GM04504 (cell line): Measurements from ENCODE around the gene SFRP2.

ENCODE experiments used
- DNase-seq: peaks from one replicate; pipeline ENCODE4 v3.0.0-alpha.2; 2012; ENCODE audit warnings: low read depth

The SFRP2 gene

GRCh38 chr4:153794006-153794405 is 5.1 kb upstream of the SFRP2 start:
- DNase-seq: no peak

- no peak for DNase-seq
These were observed 3.9 kb upstream of the SFRP2 start for GRCh38 chr4:153792618-153793247.

DNA sequence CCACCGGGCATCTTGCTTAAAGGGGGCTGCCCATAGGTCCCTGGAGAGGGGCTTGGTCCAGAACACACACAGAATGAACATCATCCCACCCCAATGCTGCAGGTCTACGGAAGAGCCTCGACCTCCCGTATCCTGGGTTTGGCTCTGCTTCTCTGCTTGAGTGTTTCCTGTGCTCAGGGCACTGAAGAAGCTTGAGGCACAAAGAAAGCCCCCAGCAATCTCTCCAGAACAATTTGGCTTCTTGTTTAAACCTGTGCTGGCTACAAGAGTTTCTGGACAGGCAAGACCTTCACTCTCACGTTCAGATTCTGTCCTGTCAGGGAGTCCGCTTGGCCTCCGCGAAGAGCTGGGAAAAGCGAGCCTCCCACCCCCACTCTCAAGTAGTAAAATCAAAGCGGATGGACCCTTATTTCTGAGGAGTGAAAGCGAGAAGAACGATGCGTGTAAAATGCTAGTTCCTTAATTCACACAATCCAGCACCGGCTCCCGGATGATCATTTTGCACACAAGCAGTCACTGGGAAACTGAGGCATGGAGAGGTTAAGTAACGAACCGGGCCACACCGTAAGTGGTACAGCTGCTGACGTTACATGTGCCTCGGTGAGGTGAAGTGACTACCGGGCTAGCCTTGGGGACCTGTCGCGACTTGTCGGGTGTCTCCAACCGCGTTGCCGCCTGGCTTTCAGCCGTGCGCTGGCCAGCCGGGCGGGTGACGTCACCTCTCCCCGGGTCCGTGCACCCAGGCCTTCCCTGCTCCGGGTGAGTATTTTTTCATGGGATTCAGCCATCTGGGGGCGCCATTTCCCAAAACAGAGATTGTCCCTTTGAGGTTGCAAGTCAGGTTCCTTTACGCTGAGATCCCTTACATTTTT is 3.1 kb upstream of the SFRP2 start:
- DNase-seq: no peak

DNA sequence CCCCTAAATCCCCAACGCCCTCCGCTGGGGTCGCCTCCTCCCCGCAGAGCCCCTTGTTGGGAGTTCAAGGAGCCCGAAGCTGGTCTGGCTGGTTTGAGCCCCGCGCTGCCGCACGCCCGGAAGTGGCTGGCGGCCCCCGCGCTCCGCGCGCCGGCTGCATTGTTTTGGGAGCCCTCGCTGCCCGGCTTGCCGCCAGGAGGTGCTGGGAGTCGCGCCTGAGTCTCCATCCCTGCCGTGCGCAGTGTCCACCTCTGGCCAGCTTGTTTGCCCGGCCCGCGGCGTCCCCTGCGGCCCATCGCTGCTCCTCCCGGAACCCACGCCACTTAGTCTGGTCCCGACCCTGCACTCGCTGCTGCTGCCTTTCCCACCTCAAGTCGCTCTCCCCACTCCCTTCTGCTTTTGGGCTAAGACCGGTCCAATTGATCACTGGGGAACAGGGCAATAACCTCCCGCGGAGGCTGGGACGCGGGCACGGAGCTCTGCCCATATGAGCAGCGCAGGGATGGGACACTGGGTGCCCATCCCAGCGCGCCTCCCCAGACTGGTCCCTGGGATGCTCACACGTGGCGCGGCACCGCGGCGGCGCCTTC is 2.2 kb upstream of the SFRP2 start:
- no peak for DNase-seq

GRCh38 chr4:153790500-153790865 is 1.6 kb upstream of the SFRP2 start:
- DNase-seq: no peak

GRCh38 chr4:153789741-153790499 is 1.0 kb upstream of the SFRP2 start:
- DNase-seq: no peak

GRCh38 chr4:153788051-153788412 is 851 bp downstream of the SFRP2 start:
- DNase-seq: no peak

GRCh38 chr4:153787575-153787974 is 1.3 kb downstream of the SFRP2 start:
- DNase-seq: no peak

GRCh38 chr4:153787061-153787560 is 1.8 kb downstream of the SFRP2 start:
- DNase-seq: no peak

GRCh38 chr4:153785910-153786721 is 2.8 kb downstream of the SFRP2 start:
- no peak for DNase-seq

DNA sequence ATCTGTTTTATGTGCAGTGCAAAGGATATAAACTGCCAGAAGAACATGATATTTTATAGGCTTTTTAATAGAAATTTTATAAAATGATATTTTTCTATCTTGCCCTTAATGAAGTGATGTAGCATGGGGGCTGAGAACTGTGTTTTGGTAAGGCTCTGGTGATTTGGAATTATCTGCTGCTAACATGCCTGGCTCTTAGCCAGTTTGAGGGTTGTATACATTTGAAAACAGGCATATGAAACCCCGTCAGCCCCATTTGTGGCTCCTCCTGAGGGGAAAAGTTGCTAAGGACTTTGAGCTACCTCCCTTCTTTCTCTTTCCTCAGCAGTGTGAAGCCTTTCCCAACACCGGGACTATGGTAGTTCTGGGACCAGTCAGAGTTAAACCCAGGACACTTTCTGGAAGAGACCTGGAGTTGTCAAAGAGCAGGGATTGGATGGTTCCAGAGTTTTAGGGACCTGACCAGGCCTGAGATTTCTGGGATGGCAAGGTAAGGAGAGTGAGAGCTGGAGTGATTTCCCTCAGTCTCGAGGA is 4.7 kb downstream of the SFRP2 start:
- no peak for DNase-seq

GRCh38 chr4:153782581-153782980 is 6.3 kb downstream of the SFRP2 start:
- no peak for DNase-seq

DNA sequence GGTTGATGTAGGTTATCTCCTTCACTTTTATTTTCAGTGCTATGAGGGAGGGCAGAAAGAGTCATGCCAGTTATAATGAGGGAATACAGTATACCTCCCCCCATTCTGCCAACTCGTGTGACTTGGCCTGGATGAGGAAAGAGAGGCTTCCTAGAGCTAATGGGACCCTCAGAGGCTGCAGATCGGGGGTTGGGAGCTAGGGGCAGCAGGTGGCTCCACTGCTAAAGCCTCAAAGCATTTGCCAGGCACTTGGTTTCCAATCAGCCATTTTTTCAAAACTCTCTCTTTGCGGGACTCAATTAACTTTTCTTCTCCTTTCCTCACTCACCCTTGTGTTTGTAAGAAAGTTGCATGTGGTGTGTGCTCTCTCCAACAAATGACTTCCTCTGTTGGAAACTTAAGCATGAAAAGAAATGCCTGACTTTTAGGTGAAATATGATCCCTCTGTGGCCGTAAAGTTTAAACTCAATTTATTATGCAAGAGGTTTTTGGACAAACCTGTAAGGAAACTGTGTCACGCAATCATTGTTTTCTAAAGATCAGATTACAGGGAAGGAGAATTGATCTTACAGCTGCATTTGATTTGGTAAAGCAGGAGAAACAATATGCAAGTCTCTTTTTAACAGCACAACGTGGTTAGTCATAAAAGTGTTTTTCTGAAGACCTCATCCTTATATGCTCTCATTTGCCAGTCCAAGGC is 7.0 kb downstream of the SFRP2 start:
- DNase-seq: no peak

DNA sequence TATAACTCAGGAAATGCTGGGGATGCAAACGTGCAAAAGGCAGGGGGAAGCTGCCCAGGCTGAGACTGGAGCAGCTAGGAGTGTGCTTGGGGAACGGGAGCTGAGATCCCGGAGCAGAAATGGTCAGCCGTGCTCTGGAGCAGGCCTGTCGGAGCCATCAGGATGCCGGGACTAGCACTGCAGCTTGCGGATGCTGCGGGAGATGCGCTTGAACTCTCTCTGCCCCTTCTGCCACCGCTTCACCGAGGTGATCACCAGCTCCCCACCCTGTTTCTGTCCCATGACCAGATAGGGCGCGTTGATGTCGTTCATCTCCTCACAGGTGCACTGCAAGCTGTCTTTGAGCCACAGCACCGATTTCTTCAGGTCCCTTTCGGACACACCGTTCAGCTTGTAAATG is 7.6 kb downstream of the SFRP2 start:
- no peak for DNase-seq

DNA sequence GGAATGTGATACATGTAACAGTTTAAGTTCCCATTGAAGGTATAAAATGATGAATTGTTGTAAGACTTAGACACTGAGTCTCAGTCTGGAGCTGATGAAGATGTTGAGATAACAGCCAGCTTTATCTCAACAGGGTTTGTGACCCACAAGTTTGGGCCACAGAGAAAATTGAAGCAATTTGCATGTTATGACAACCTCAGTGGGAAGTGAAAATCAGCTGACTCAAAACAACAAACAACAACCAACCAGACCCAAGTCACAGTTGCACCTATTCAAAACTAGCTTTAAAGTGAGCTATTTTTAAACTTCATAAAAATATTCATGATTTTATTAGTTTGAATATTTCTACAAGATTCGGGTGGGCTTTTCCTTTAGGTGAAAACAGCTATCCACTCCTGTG is 8.0 kb downstream of the SFRP2 start:
- DNase-seq: no peak

DNA sequence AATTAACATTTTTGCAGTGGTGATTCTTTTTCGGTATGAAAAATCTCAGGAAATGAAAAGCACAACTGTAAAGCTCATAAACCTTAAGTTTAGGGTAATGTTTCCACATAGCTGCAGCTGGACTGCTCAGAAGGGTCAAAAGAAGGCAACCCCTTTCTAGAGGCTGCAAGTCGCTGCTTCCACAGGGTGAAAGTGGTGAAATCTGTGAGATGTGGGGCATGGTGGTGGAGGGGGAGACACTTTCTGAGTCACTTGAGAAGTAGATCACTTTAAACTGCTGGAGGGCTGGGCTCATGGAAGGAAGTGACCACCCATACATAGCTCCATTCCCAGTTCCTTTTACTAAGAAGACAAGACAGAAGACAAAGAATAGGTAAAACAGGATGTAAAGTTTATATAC is 8.7 kb downstream of the SFRP2 start:
- DNase-seq: no peak

GRCh38 chr4:153778383-153778782 is 10.5 kb downstream of the SFRP2 start:
- DNase-seq: no peak

- DNase-seq: no peak
These were observed 11.5 kb downstream of the SFRP2 start for GRCh38 chr4:153777421-153777820.

GRCh38 chr4:153776601-153777000 is 12.3 kb downstream of the SFRP2 start:
- no peak for DNase-seq

GRCh38 chr4:153773236-153773690 is 15.6 kb downstream of the SFRP2 start:
- DNase-seq: no peak

GRCh38 chr4:153771046-153771445 is 17.8 kb downstream of the SFRP2 start:
- no peak for DNase-seq
